Muscle layer of colon (tissue), 2 donors: ENCODE measurements around the gene MBOAT1.
A peak's percentile ranks its signal among the peaks of the same experiment; 100 is the strongest.

Experiments
- H3K27ac ChIP-seq: one replicate; pipeline ENCODE4 v1.7.0; 2013; ENCODE audit warnings: low read depth, mild to moderate bottlenecking, low read length, moderate library complexity
- H3K27me3 ChIP-seq, 2 donors: one replicate each; pipeline ENCODE4 v1.7.0; 2013; ENCODE audit warnings: low read length in 2 of 2, mild to moderate bottlenecking in 2 of 2; ENCODE audit not compliant: insufficient read depth in 2 of 2, control insufficient read depth in 1 of 2
- H3K36me3 ChIP-seq: one replicate; pipeline ENCODE4 v1.7.0; 2013; ENCODE audit warnings: mild to moderate bottlenecking, low read length; ENCODE audit not compliant: insufficient read depth
- H3K4me1 ChIP-seq: one replicate; pipeline ENCODE4 v1.7.0; 2013; ENCODE audit warnings: mild to moderate bottlenecking, low read length; ENCODE audit not compliant: insufficient read depth
- H3K4me3 ChIP-seq, 2 donors: one replicate each; pipeline ENCODE4 v1.7.0; 2013; ENCODE audit warnings: low read length in 2 of 2, low read depth in 1 of 2, mild to moderate bottlenecking in 1 of 2, moderate library complexity in 1 of 2
- H3K9ac ChIP-seq: one replicate; pipeline ENCODE4 v1.7.0; 2013; ENCODE audit warnings: low read length
- H3K9me3 ChIP-seq: one replicate; pipeline ENCODE4 v1.7.0; 2013; ENCODE audit warnings: mild to moderate bottlenecking, low read length
- donor health status: abdominal sarcoma.
- donor health status: Adenocarcinoma of cecum.

MBOAT1 gene, protein sequence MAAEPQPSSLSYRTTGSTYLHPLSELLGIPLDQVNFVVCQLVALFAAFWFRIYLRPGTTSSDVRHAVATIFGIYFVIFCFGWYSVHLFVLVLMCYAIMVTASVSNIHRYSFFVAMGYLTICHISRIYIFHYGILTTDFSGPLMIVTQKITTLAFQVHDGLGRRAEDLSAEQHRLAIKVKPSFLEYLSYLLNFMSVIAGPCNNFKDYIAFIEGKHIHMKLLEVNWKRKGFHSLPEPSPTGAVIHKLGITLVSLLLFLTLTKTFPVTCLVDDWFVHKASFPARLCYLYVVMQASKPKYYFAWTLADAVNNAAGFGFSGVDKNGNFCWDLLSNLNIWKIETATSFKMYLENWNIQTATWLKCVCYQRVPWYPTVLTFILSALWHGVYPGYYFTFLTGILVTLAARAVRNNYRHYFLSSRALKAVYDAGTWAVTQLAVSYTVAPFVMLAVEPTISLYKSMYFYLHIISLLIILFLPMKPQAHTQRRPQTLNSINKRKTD

DNA sequence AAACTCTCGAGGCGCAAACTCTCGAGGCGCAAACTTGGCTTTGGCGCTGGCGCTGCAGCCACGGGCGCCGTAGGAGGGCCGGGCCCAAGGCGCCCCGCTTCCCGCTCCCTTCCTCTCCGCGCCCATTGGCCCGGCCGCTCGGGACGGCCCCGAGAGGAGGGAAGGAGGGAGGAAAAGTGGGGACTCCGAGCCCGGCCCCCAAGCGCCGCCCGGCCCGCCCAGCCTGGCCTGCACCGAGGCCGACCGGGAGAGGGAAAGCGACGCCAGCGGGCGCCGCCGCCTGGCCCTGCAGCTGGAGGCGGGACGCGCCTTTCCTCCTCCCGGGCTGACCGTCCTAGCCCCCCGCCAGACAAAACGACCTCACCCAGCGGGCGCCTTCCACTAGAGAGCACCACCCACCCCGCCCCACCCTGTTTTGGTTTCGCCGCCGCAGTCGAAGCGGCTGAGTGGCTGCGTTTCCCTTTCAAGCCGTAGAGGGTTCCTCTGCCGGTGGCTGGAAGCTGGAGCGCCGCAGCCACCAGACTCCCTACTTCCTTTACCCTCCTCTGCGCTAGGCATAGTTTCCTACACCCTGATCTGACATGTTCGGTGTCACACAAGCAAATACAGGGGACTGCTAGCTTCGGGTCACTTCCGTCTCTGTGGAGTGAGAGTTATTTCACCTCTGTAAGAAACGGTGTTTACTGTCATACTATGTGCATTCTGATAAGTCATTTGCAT, at the start of gene MBOAT1:
TSS of gene MBOAT1 (minus strand) at position 78 of the 720 bp plus-strand sequence. CDS start 235 bp downstream, outside the sequence.
- H3K4me1 ChIP-seq: peaks cover 19% of the 10 kb centered on the region
- H3K36me3 ChIP-seq: no peaks in the 10 kb centered on the region
- peak within 1 kb of the TSS; percentile 61 to 95 for H3K4me3 ChIP-seq
- H3K27ac ChIP-seq: peak within 1 kb of the TSS; percentile 88
- no peaks in the 10 kb centered on the region for H3K9me3 ChIP-seq
- peak within 1 kb of the TSS; percentile 72 for H3K9ac ChIP-seq
- no peaks in the 10 kb centered on the region for H3K27me3 ChIP-seq

- no peaks in the 10 kb centered on the region for H3K4me1 ChIP-seq
- no peak overlapping the region for H3K9ac ChIP-seq
- no peaks in the 10 kb centered on the region for H3K9me3 ChIP-seq
- H3K27ac ChIP-seq: no peak overlapping the region
- H3K27me3 ChIP-seq: no peaks in the 10 kb centered on the region
- no peaks in the 10 kb centered on the region for H3K36me3 ChIP-seq
- H3K4me3 ChIP-seq: no peak overlapping the region
Measured at GRCh38 chr6:20261685-20262084, 49.4 kb upstream of the MBOAT1 start.

DNA sequence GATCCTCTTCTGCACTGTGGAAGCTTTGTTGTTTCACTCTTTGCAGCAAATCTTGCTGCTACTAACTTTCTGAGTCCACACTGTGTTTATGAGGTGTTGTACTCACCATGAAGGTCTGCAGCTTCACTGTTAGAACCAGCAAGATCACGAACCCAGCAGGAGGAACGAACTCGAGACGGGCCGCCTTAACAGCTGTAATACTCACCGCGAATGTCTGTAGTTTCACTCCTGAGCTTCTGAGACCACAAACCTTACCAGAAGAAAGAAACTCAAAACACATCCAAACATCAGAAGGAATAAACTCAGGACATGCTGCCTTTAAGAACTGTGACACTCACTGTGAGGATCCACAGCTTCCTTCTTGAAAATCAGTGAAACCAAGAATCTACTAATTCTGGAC, 48.1 kb upstream of the MBOAT1 start:
- no peak overlapping the region for H3K27ac ChIP-seq
- no peaks in the 10 kb centered on the region for H3K36me3 ChIP-seq
- H3K9me3 ChIP-seq: no peaks in the 10 kb centered on the region
- H3K9ac ChIP-seq: no peak overlapping the region
- H3K4me3 ChIP-seq: no peak overlapping the region
- no peaks in the 10 kb centered on the region for H3K27me3 ChIP-seq
- no peaks in the 10 kb centered on the region for H3K4me1 ChIP-seq

GRCh38 chr6:20259316-20260049, 47.2 kb upstream of the MBOAT1 start:
- H3K9ac ChIP-seq: no peak overlapping the region
- H3K4me3 ChIP-seq: no peak overlapping the region
- no peaks in the 10 kb centered on the region for H3K27me3 ChIP-seq
- H3K9me3 ChIP-seq: no peaks in the 10 kb centered on the region
- no peaks in the 10 kb centered on the region for H3K4me1 ChIP-seq
- H3K36me3 ChIP-seq: no peaks in the 10 kb centered on the region
- H3K27ac ChIP-seq: no peak overlapping the region

DNA sequence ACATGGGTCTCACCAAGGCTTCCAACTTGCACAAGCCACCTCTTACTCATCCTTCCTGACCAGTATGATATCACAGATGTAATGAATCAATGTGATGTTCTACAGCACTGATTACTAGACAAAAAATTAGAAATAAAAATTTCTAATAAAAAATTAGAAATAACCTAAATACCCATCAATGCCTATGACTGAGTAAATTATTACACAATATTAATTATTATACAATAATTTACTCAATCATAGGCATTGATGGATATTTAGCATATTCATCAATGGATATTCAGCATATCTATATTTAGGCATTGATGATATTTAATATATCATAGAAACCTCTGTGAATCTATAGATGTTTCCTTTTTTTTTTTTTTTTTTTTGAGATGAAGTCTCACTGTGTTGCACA, 43.2 kb upstream of the MBOAT1 start:
- Histone ChIP-seq H3K9ac (no peak overlapping the region), H3K4me3 (no peak overlapping the region), H3K27me3 (no peaks in the 10 kb centered on the region), H3K36me3 (no peaks in the 10 kb centered on the region), H3K27ac (no peak overlapping the region), H3K4me1 (no peaks in the 10 kb centered on the region), H3K9me3 (no peaks in the 10 kb centered on the region)

- no peak overlapping the region for H3K27ac ChIP-seq
- H3K4me3 ChIP-seq: no peak overlapping the region
- no peaks in the 10 kb centered on the region for H3K36me3 ChIP-seq
- no peak overlapping the region for H3K9ac ChIP-seq
- no peaks in the 10 kb centered on the region for H3K9me3 ChIP-seq
- H3K27me3 ChIP-seq: no peaks in the 10 kb centered on the region
- H3K4me1 ChIP-seq: no peaks in the 10 kb centered on the region
Measured at GRCh38 chr6:20254295-20254694, 42.0 kb upstream of the MBOAT1 start.

GRCh38 chr6:20253021-20253420, 40.8 kb upstream of the MBOAT1 start:
- no peak overlapping the region for H3K4me3 ChIP-seq
- H3K36me3 ChIP-seq: no peaks in the 10 kb centered on the region
- H3K4me1 ChIP-seq: no peaks in the 10 kb centered on the region
- no peaks in the 10 kb centered on the region for H3K9me3 ChIP-seq
- no peaks in the 10 kb centered on the region for H3K27me3 ChIP-seq
- no peak overlapping the region for H3K27ac ChIP-seq
- no peak overlapping the region for H3K9ac ChIP-seq

DNA sequence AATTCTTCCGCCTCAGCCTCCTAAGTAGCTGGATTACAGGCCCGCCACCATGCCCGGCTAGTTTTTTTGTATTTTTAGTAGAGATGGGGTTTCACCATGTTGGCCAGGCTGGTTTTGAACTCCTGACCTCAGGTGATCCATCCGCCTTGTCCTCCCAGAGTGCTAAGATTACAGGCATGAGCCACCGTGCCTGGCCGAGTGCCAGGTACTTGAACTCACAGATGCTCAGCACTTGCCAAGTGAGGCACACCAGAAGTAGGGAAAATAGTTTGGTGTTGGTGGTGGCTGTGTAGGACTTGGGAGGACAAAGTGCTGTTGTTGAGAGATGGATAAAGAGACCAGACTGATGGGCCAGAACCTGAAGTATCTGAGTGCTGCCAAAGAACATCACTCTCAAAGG, 40.0 kb upstream of the MBOAT1 start:
- no peak overlapping the region for H3K27ac ChIP-seq
- H3K9me3 ChIP-seq: no peaks in the 10 kb centered on the region
- no peaks in the 10 kb centered on the region for H3K36me3 ChIP-seq
- H3K27me3 ChIP-seq: no peaks in the 10 kb centered on the region
- no peak overlapping the region for H3K4me3 ChIP-seq
- no peaks in the 10 kb centered on the region for H3K4me1 ChIP-seq
- no peak overlapping the region for H3K9ac ChIP-seq

GRCh38 chr6:20251525-20251924, 39.3 kb upstream of the MBOAT1 start:
- no peaks in the 10 kb centered on the region for H3K9me3 ChIP-seq
- no peaks in the 10 kb centered on the region for H3K27me3 ChIP-seq
- H3K4me1 ChIP-seq: no peaks in the 10 kb centered on the region
- H3K9ac ChIP-seq: no peak overlapping the region
- H3K36me3 ChIP-seq: no peaks in the 10 kb centered on the region
- H3K4me3 ChIP-seq: no peak overlapping the region
- H3K27ac ChIP-seq: no peak overlapping the region

DNA sequence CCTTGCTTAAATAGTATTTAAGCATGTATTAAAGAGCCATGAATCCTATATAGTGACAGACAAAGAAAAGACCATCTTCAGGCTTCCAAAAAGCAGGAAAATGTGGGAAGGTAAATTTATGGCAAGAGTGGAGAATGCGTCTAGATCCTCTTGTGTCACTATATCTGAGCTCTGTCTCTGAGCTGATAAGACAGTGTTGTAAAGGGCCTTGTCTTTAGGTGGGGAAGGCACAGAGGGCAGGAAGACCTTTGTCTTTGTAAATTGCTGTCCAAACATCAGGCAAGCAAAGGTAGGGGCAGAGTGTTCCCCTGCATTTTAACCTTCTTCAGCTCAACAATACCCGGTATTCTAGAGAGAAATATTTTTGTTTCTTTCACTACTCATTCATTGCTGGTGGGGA, 33.9 kb upstream of the MBOAT1 start:
- no peak overlapping the region for H3K27ac ChIP-seq
- no peaks in the 10 kb centered on the region for H3K27me3 ChIP-seq
- H3K9me3 ChIP-seq: no peaks in the 10 kb centered on the region
- H3K9ac ChIP-seq: no peak overlapping the region
- peaks cover 11% of the 10 kb centered on the region for H3K4me1 ChIP-seq
- no peak overlapping the region for H3K4me3 ChIP-seq
- H3K36me3 ChIP-seq: no peaks in the 10 kb centered on the region
